K562 (cell line): ENCODE data around the gene B4GALT5. TPM values are rescaled to one million over a fixed set of nuclear protein-coding genes. Genes with fewer than 3 reads are reported as not detected.

Experiments used
- CHD7 ChIP-seq: fragments of 200-600 bp; sonication (generic); IDR thresholded peaks from one replicate; pipeline ENCODE4 v1.6.1; 2012; ENCODE audit warnings: mild to moderate bottlenecking, low read depth, low read length, inconsistent platforms
- E4F1 ChIP-seq: fragments of 250-450 bp; sonication (Bioruptor Pico); IDR thresholded peaks from 2 replicates; pipeline ENCODE4 v1.5.0; 2021; ENCODE audit warnings: mild to moderate bottlenecking, borderline replicate concordance
- GATA2 ChIP-seq: sonication (generic); formaldehyde crosslinking; IDR thresholded peaks from 2 replicates; pipeline ENCODE4 v1.4.0; 2020; ENCODE audit warnings: mild to moderate bottlenecking, missing genetic modification reagents
- HNRNPLL ChIP-seq: fragments of 200-400 bp; formaldehyde crosslinking; IDR thresholded peaks from 2 replicates; pipeline ENCODE4 v1.6.1; 2017; ENCODE audit warnings: low read length, low read depth, mild to moderate bottlenecking; ENCODE audit not compliant: poor library complexity, severe bottlenecking
- JUNB ChIP-seq: fragments of 450-650 bp; formaldehyde crosslinking; conservative IDR thresholded peaks from 2 replicates; pipeline ENCODE4 v1.4.0; 2020; ENCODE audit warnings: mild to moderate bottlenecking
- KAT8 ChIP-seq: fragments of 450-650 bp; IDR thresholded peaks from 2 replicates; pipeline ENCODE4 v1.6.1; 2016; ENCODE audit warnings: low read depth, mild to moderate bottlenecking
- MBD2 ChIP-seq: sonication (generic); IDR thresholded peaks from 2 replicates; pipeline ENCODE4 v1.6.1; 2016; ENCODE audit warnings: low read depth, borderline replicate concordance
- PHB ChIP-seq: fragments of 250-450 bp; sonication (Bioruptor Pico); IDR thresholded peaks from 2 replicates; pipeline ENCODE4 v1.5.0; 2021
- POU5F1 ChIP-seq: fragments of 150-350 bp; IDR thresholded peaks from 2 replicates; pipeline ENCODE4 v1.6.1; 2014; ENCODE audit warnings: borderline replicate concordance, low read length, low read depth, mild to moderate bottlenecking; ENCODE audit not compliant: partially characterized antibody
- ZNF3 ChIP-seq: fragments of 250-450 bp; sonication (Bioruptor Pico); IDR thresholded peaks from 2 replicates; pipeline ENCODE4 v1.5.0; 2021; ENCODE audit warnings: mild to moderate bottlenecking, moderate library complexity
- ZNF586 ChIP-seq: fragments of 450-650 bp; formaldehyde crosslinking; conservative IDR thresholded peaks from 2 replicates; pipeline ENCODE4 v1.4.0; 2020; ENCODE audit warnings: mild to moderate bottlenecking, moderate library complexity
- polyA plus RNA-seq, 8 experiments: library from polyadenylated mRNA; depleted of rRNA in 4 of 8; stranded (reverse) in 5 of 8; unstranded in 3 of 8; fragments of >200 nt; fragmentation: Nextera tagmentation in 2 of 8; fragmentation: Illumina TruSeq in 1 of 8; extraction: Ambion mirVana in 2 of 8; extraction: Trizol in 1 of 8; gene quantifications; 2 replicates each; pipeline versions ENCODE4 v1.2.1 to v1.2.3, GENCODE V29; 2011 to 2014; ENCODE audit warnings: inconsistent platforms in 1 of 8, missing spikeins in 1 of 8
- total RNA-seq, 7 experiments: library from RNA; depleted of rRNA in 6 of 7; stranded (reverse); fragments of >200 nt in 6 of 7; fragmentation: Illumina TruSeq in 2 of 7; extraction: Trizol in 2 of 7; gene quantifications; 2 replicates each; pipeline versions ENCODE4 v1.2.1 to v1.2.3, GENCODE V29; 2011 to 2021; ENCODE audit warnings: low replicate concordance in 1 of 7

B4GALT5 gene
- total and polyA plus RNA-seq, 9 of the 15 experiments (the other 6 are each of a cell fraction or from before 2014, with no cell fraction given), result 8.5 to 32.6 (median 23.4) TPM

- no peak for TF ChIP-seq CHD7
- no peak for TF ChIP-seq POU5F1
- TF ChIP-seq ZNF586 (CRISPR knock-in tag), result no peak
- TF ChIP-seq KAT8, result no peak
- TF ChIP-seq PHB (CRISPR knock-in tag), result no peak
- no peak for TF ChIP-seq E4F1 (CRISPR knock-in tag)
- TF ChIP-seq GATA2 (CRISPR knock-in tag), result no peak
- no peak for TF ChIP-seq HNRNPLL
- no peak for TF ChIP-seq MBD2
- TF ChIP-seq JUNB (CRISPR knock-in tag), result no peak
- no peak for TF ChIP-seq ZNF3
Observed at GRCh38 chr20:49610691-49611538, 102.8 kb downstream of the B4GALT5 start (continued).
